ENCODE data around the gene MRPS33.
"Not testable (repeated sequence)": the region's sequence is repeated elsewhere in the genome, so short reads cannot be mapped to it uniquely, and the experiment has no call there.

Gene MRPS33

DNA sequence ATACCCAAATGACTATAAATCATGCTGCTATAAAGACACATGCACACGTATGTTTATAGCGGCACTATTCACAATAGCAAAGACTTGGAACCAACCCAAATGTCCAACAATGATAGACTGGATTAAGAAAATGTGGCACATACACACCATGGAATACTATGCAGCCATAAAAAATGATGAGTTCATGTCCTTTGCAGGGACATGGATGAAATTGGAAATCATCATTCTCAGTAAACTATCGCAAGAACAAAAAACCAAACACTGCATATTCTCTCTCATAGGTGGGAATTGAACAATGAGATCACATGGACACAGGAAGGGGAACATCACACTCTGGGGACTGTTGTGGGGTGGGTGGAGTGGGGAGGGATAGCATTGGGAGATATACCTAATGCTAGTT is 23.3 kb upstream of the MRPS33 start:
- POLR2A ChIA-PET, CTCF ChIA-PET: not testable (repeated sequence)
- TF ChIP-seq, protein P1, sequence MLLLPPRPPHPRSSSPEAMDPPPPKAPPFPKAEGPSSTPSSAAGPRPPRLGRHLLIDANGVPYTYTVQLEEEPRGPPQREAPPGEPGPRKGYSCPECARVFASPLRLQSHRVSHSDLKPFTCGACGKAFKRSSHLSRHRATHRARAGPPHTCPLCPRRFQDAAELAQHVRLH (tag by site-specific recombination; IDR thresholded peaks at IDR 0.05), result 0 out of 2 replicates have a peak, but pooled peaks have one; percentile 39
- TF ChIP-seq ZNF146 (tag by site-specific recombination; IDR thresholded peaks at IDR 0.05), result peak; percentile 88
- TF ChIP-seq, protein P2, sequence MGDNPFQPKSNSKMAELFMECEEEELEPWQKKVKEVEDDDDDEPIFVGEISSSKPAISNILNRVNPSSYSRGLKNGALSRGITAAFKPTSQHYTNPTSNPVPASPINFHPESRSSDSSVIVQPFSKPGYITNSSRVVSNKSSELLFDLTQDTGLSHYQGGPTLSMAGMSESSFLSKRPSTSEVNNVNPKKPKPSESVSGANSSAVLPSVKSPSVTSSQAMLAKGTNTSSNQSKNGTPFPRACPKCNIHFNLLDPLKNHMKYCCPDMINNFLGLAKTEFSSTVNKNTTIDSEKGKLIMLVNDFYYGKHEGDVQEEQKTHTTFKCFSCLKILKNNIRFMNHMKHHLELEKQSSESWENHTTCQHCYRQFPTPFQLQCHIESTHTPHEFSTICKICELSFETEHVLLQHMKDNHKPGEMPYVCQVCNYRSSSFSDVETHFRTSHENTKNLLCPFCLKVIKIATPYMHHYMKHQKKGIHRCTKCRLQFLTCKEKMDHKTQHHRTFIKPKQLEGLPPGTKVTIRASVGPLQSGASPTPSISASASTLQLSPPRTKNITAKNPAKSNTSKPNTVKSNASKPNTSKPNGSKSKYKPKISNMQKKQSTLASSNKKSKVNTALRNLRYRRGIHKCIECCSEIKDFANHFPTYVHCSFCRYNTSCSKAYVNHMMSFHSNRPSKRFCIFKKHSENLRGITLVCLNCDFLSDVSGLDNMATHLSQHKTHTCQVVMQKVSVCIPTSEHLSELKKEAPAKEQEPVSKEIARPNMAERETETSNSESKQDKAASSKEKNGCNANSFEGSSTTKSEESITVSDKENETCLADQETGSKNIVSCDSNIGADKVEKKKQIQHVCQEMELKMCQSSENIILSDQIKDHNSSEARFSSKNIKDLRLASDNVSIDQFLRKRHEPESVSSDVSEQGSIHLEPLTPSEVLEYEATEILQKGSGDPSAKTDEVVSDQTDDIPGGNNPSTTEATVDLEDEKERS (tag by site-specific recombination; IDR thresholded peaks at IDR 0.05), result peak; percentile 61; the same call in 1 of the 2 replicates

DNA sequence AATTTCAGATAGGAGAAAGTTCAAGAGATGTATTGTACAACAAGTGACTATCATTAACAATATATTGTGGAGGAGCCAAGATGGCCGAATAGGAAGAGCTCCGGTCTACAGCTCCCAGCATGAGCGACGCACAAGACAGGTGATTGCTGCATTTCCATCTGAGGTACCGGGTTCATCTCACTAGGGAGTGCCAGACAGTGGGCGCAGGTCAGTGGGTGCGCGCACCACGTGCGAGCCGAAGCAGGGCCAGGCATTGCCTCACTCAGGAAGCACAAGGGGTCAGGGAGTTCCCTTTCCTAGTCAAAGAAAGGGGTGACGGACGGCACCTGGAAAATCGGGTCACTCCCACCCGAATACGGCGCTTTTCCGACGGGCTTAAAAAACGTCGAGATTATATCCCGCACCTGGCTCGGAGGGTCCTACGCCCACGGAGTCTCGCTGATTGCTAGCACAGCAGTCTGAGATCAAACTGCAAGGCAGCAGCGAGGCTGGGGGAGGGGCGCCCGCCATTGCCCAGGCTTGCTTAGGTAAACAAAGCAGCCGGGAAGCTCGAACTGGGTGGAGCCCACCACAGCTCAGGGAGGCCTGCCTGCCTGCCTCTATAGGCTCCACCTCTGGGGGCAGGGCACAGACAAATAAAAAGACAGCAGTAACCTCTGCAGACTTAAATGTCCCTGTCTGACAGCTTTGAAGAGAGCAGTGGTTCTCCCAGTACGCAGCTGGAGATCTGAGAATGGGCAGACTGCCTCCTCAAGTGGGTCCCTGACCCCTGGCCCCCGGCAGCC is 18.0 kb upstream of the MRPS33 start:
- H3K4me1 ChIP-seq (ENCODE audit: control insufficient read depth, insufficient read depth, low read length); H3K9me3 ChIP-seq (ENCODE audit: control insufficient read depth, insufficient read depth, low read depth, low read length); H3K4me3 ChIP-seq (ENCODE audit: low read depth, low read length); POLR2A ChIA-PET; H3K36me3 ChIP-seq (ENCODE audit: control insufficient read depth in 2 of 2, insufficient read depth in 1 of 2, low read length in 2 of 2); H3K27ac ChIP-seq (ENCODE audit: extremely low read depth, low read depth, low read length); CTCF ChIA-PET: not testable (repeated sequence)
- TF ChIP-seq GLIS1 (tag by site-specific recombination; IDR thresholded peaks at IDR 0.05) (0 out of 2 replicates have a peak, but pooled peaks have one; percentile 9), KLF1 (tag by site-specific recombination; IDR thresholded peaks at IDR 0.05) (0 out of 2 replicates have a peak, but pooled peaks have one; percentile 20), ZSCAN30 (tag by site-specific recombination; IDR thresholded peaks at IDR 0.05) (peak; percentile 64; the same call in 1 of the 2 replicates), ZBTB17 (tag by site-specific recombination; IDR thresholded peaks at IDR 0.05) (peak; percentile 40; the same call in 1 of the 2 replicates), ZFP69B (tag by site-specific recombination; IDR thresholded peaks at IDR 0.05) (peak; percentile 70; the same call in 1 of the 2 replicates)
- TF ChIP-seq, protein P3, sequence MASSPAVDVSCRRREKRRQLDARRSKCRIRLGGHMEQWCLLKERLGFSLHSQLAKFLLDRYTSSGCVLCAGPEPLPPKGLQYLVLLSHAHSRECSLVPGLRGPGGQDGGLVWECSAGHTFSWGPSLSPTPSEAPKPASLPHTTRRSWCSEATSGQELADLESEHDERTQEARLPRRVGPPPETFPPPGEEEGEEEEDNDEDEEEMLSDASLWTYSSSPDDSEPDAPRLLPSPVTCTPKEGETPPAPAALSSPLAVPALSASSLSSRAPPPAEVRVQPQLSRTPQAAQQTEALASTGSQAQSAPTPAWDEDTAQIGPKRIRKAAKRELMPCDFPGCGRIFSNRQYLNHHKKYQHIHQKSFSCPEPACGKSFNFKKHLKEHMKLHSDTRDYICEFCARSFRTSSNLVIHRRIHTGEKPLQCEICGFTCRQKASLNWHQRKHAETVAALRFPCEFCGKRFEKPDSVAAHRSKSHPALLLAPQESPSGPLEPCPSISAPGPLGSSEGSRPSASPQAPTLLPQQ (tag by site-specific recombination; IDR thresholded peaks at IDR 0.05), result peak; percentile 32; the same call in 1 of the 2 replicates

More for the DNA sequence above, 23.3 kb upstream of the MRPS33 start:
- not testable (repeated sequence) for H3K36me3 ChIP-seq (ENCODE audit: control insufficient read depth in 2 of 2, insufficient read depth in 1 of 2, low read length in 2 of 2); H3K4me3 ChIP-seq (ENCODE audit: low read depth, low read length); H3K4me1 ChIP-seq (ENCODE audit: control insufficient read depth, insufficient read depth, low read length); H3K9me3 ChIP-seq (ENCODE audit: control insufficient read depth, insufficient read depth, low read depth, low read length); H3K27ac ChIP-seq (ENCODE audit: extremely low read depth, low read depth, low read length)

DNA sequence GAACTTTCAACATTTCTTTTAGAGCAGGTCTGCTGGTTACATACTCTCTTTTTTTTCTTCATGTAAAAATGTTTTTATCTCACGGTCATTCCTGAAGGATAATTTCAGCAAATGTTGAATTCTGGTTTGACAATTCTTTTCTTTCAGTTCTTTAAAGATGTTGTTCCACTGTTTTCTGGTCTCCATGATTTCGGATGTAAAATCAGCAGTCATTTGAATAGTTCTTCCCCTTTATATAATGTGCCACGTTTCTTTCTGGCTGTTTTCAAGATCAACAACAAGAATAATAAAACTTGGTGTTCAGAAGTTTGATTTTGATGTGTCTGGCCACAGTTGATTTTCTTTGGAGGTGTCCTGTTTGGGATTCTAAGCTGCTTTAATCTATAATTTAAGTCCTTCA is 14.0 kb upstream of the MRPS33 start:
- CTCF ChIA-PET, result interaction anchor here (0.9 kb wide), 1 partner anchor 9 kb away, joined by 3 read pairs; no protein-coding TSS in a partner anchor
- POLR2A ChIA-PET, result no interaction called here

More for the DNA sequence above, 14.0 kb upstream of the MRPS33 start:
- Histone ChIP-seq H3K27ac (ENCODE audit: extremely low read depth, low read depth, low read length) (no peak overlapping the region), H3K4me1 (ENCODE audit: control insufficient read depth, insufficient read depth, low read length) (no peaks in the 10 kb centered on the region), H3K4me3 (ENCODE audit: low read depth, low read length) (no peak overlapping the region), H3K36me3 (ENCODE audit: control insufficient read depth in 2 of 2, insufficient read depth in 1 of 2, low read length in 2 of 2) (no peaks in the 10 kb centered on the region), H3K9me3 (ENCODE audit: control insufficient read depth, insufficient read depth, low read depth, low read length) (no peaks in the 10 kb centered on the region)
- TF ChIP-seq ZNF701 (tag by site-specific recombination; IDR thresholded peaks at IDR 0.05) (no peak), SETDB1 (IDR thresholded peaks at IDR 0.05; ENCODE audit: insufficient read length, low read length) (peak; percentile 83), ZNF10 (tag by site-specific recombination; IDR thresholded peaks at IDR 0.05) (no peak), ZNF202 (tag by site-specific recombination; IDR thresholded peaks at IDR 0.05; ENCODE audit: borderline replicate concordance) (no peak)
- TF ChIP-seq, protein P4, sequence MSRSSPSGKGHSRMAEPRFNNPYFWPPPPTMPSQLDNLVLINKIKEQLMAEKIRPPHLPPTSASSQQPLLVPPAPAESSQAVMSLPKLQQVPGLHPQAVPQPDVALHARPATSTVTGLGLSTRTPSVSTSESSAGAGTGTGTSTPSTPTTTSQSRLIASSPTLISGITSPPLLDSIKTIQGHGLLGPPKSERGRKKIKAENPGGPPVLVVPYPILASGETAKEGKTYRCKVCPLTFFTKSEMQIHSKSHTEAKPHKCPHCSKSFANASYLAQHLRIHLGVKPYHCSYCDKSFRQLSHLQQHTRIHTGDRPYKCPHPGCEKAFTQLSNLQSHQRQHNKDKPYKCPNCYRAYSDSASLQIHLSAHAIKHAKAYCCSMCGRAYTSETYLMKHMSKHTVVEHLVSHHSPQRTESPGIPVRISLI (tag by site-specific recombination; IDR thresholded peaks at IDR 0.05), result no peak
